CD4-positive, alpha-beta T cell (primary cell): Measurements from ENCODE around the gene SH3BGRL2. TPM values are rescaled to one million over a fixed set of nuclear protein-coding genes. Genes with fewer than 3 reads are reported as not detected.

Experiments
- ATAC-seq: fragments of 200-7000 bp; cut with Tn5 transposase; one replicate; pipeline ENCODE4 v1.10.0; 2022; ENCODE audit warnings: mild to moderate bottlenecking; ENCODE audit not compliant: poor library complexity
- CTCF ChIA-PET: fragments of 350-600 bp; sonication (Branson Sonifier 250); formaldehyde crosslinking; loops from one replicate; lab custom pipeline; 2021; ENCODE audit warnings: antibody characterized with exemption, inconsistent platforms; lab: Charles Lee
- POLR2A ChIA-PET: fragments of 350-600 bp; sonication (Branson Sonifier 250); formaldehyde crosslinking; loops from one replicate; lab custom pipeline; 2021; ENCODE audit warnings: antibody characterized with exemption, inconsistent platforms; lab: Charles Lee
- DNase-seq, 14 experiments: peaks; one replicate each; pipeline ENCODE4 v3.0.0-alpha.2; 2013 to 2020; ENCODE audit warnings: mixed read lengths in 2 of 14
- H3K27ac ChIP-seq, 2 donors: one replicate each; pipeline versions ENCODE4 v1.5.1 to v1.7.0; 2013; ENCODE audit warnings: low read length in 2 of 2, low read depth in 1 of 2, mild to moderate bottlenecking in 1 of 2
- H3K27me3 ChIP-seq, 2 experiments: 1 replicate in 1 of 2; 2 replicates in 1 of 2; pipeline versions ENCODE4 v1.6.1 to v1.7.0; 2013; ENCODE audit warnings: low read length in 2 of 2, control low read depth in 1 of 2, mild to moderate bottlenecking in 1 of 2, moderate library complexity in 1 of 2; ENCODE audit not compliant: insufficient read depth in 2 of 2, control insufficient read depth in 1 of 2
- H3K36me3 ChIP-seq: one replicate; pipeline ENCODE4 v1.6.1; 2013; ENCODE audit warnings: low read length, control low read depth; ENCODE audit not compliant: insufficient read depth
- H3K4me1 ChIP-seq: one replicate; pipeline ENCODE4 v1.6.1; 2013; ENCODE audit warnings: low read length, control low read depth; ENCODE audit not compliant: insufficient read depth
- H3K4me3 ChIP-seq: one replicate; pipeline ENCODE4 v1.5.1; 2013; ENCODE audit warnings: mild to moderate bottlenecking, low read length, moderate library complexity
- H3K9me3 ChIP-seq, 2 experiments: 1 replicate in 1 of 2; 2 replicates in 1 of 2; pipeline versions ENCODE4 v1.6.1 to v1.7.0; 2013; ENCODE audit warnings: low read length in 2 of 2, mild to moderate bottlenecking in 2 of 2, control low read depth in 1 of 2, moderate library complexity in 1 of 2; ENCODE audit not compliant: control insufficient read depth in 1 of 2, insufficient read depth in 1 of 2
- H3K27ac Mint-ChIP-seq: one replicate; pipeline ENCODE4 v1.8.0; 2020; ENCODE audit warnings: mixed read lengths
- H3K27me3 Mint-ChIP-seq: one replicate; pipeline ENCODE4 v1.8.0; 2021; ENCODE audit warnings: mixed read lengths
- H3K36me3 Mint-ChIP-seq: one replicate; pipeline ENCODE4 v1.8.0; 2021; ENCODE audit warnings: low read depth, mixed read lengths
- H3K4me1 Mint-ChIP-seq: one replicate; pipeline ENCODE4 v1.8.0; 2021; ENCODE audit warnings: low read depth, mixed read lengths
- H3K4me3 Mint-ChIP-seq: one replicate; pipeline ENCODE4 v1.8.0; 2020; ENCODE audit warnings: mild to moderate bottlenecking, mixed read lengths
- H3K9me3 Mint-ChIP-seq: one replicate; pipeline ENCODE4 v1.8.0; 2020; ENCODE audit warnings: mixed read lengths
- CTCF ChIP-seq: fragments of 200-600 bp; IDR thresholded peaks from one replicate; pipeline ENCODE4 v1.8.0; 2022; ENCODE audit warnings: antibody characterized with exemption, mild to moderate bottlenecking
- intact Hi-C, 2 experiments: fragments of 100-400 bp; cut with DNase I in 1 of 2; cut with micrococcal nuclease in 1 of 2; formaldehyde crosslinking; loops; one replicate each; pipeline versions ENCODE4 v1.15.1 to v1.9.0; 2023 to 2025; cut with DNase I, micrococcal nuclease
- total RNA-seq, 174 experiments: library from RNA in 2 of 174; stranded (reverse) in 2 of 174; gene quantifications; one replicate each; pipeline ENCODE4 v1.2.3 and lab custom pipeline; 2021 to 2026

SH3BGRL2 gene
- total RNA-seq, 2 experiments from 2014 or later: 0.25 to 0.38 TPM

- Histone ChIP-seq H3K27me3 (no peaks in the 10 kb centered on the region), H3K4me1 (no peaks in the 10 kb centered on the region), H3K36me3 (no peaks in the 10 kb centered on the region), H3K9me3 (no peaks in the 10 kb centered on the region), H3K27ac (no peak overlapping the region), H3K4me3 (no peak overlapping the region)
- DNase-seq (no peak), ATAC-seq (no peak)
- peaks cover 5% of the 10 kb centered on the region for H3K27me3 Mint-ChIP-seq
- H3K4me3 Mint-ChIP-seq: no peak overlapping the region
- CTCF ChIA-PET: no interaction called here
- H3K4me1 Mint-ChIP-seq: peaks cover 5% of the 10 kb centered on the region
- no peak overlapping the region for H3K27ac Mint-ChIP-seq
- H3K36me3 Mint-ChIP-seq: no peaks in the 10 kb centered on the region
- POLR2A ChIA-PET: interaction anchor here (0.7 kb wide), 1 partner anchor 622 kb away, joined by 3 read pairs; no protein-coding TSS in a partner anchor
- intact Hi-C loops: no loop called here
- TF ChIP-seq CTCF: no peak
- no peaks in the 10 kb centered on the region for H3K9me3 Mint-ChIP-seq
These were observed 77.1 kb downstream of the SH3BGRL2 start for GRCh38 chr6:79708095-79708791.

- ATAC-seq (no peak), DNase-seq (no peak)
- POLR2A ChIA-PET: no interaction called here
- TF ChIP-seq CTCF: no peak
- Mint-ChIP-seq H3K9me3 (no peaks in the 10 kb centered on the region), H3K27me3 (peaks cover 8% of the 10 kb centered on the region), H3K4me3 (no peak overlapping the region), H3K36me3 (no peaks in the 10 kb centered on the region), H3K4me1 (no peaks in the 10 kb centered on the region), H3K27ac (no peak overlapping the region)
- no peaks in the 10 kb centered on the region for H3K36me3 ChIP-seq
- no peaks in the 10 kb centered on the region for H3K4me1 ChIP-seq
- H3K9me3 ChIP-seq: no peaks in the 10 kb centered on the region
- no peak overlapping the region for H3K4me3 ChIP-seq
- H3K27ac ChIP-seq: no peak overlapping the region
- intact Hi-C loops: no loop called here
- CTCF ChIA-PET: no interaction called here
- H3K27me3 ChIP-seq: no peaks in the 10 kb centered on the region
These were observed 79.0 kb downstream of the SH3BGRL2 start for GRCh38 chr6:79710127-79710526.

GRCh38 chr6:79711167-79711566 is 80.0 kb downstream of the SH3BGRL2 start:
- no peak for TF ChIP-seq CTCF
- H3K4me1 ChIP-seq: no peaks in the 10 kb centered on the region
- DNase-seq: no peak

More at GRCh38 chr6:79711167-79711566, 80.0 kb downstream of the SH3BGRL2 start:
- Histone ChIP-seq H3K27me3 (no peaks in the 10 kb centered on the region), H3K4me3 (no peak overlapping the region), H3K9me3 (no peaks in the 10 kb centered on the region), H3K36me3 (no peaks in the 10 kb centered on the region), H3K27ac (no peak overlapping the region)
- Mint-ChIP-seq H3K4me1 (no peaks in the 10 kb centered on the region), H3K9me3 (no peaks in the 10 kb centered on the region), H3K27me3 (peaks cover 9% of the 10 kb centered on the region), H3K27ac (no peak overlapping the region), H3K36me3 (no peaks in the 10 kb centered on the region), H3K4me3 (no peak overlapping the region)
- no peak for ATAC-seq
- ChIA-PET POLR2A (no interaction called here), CTCF (no interaction called here)
- intact Hi-C loops: no loop called here
